Stimulated activated CD8-positive, alpha-beta memory T cell treated with anti-CD3 and anti-CD28 coated beads, Interleukin-15, amount 100 ng/mL, for 48 hours (primary cell): ENCODE results near the gene RALGAPA2.

Source experiments
- DNase-seq, 2 donors: peaks; one replicate each; pipeline ENCODE4 v3.0.0-alpha.2; 2020; ENCODE audit warnings: low read depth in 2 of 2

The RALGAPA2 gene

GRCh38 chr20:20436689-20437088 is 275.8 kb downstream of the RALGAPA2 start:
- no peak for DNase-seq

- no peak for DNase-seq
Observed at GRCh38 chr20:20435453-20435852, 277.0 kb downstream of the RALGAPA2 start.

- DNase-seq: no peak
Observed at GRCh38 chr20:20432618-20433286, 279.7 kb downstream of the RALGAPA2 start.

GRCh38 chr20:20430066-20430465 is 282.4 kb downstream of the RALGAPA2 start:
- DNase-seq: no peak

GRCh38 chr20:20428067-20428466 is 284.4 kb downstream of the RALGAPA2 start:
- DNase-seq: no peak

GRCh38 chr20:20427227-20427864 is 285.1 kb downstream of the RALGAPA2 start:
- DNase-seq: no peak

GRCh38 chr20:20426655-20426907 is 285.9 kb downstream of the RALGAPA2 start:
- DNase-seq: no peak

- no peak for DNase-seq
Observed at GRCh38 chr20:20425823-20426654, 286.4 kb downstream of the RALGAPA2 start.

GRCh38 chr20:20423117-20423516 is 289.3 kb downstream of the RALGAPA2 start:
- no peak for DNase-seq

GRCh38 chr20:20417876-20418676 is 294.4 kb downstream of the RALGAPA2 start:
- DNase-seq: no peak

- DNase-seq: no peak
Observed at GRCh38 chr20:20415321-20415720, 297.1 kb downstream of the RALGAPA2 start.

- no peak for DNase-seq
Observed at GRCh38 chr20:20414640-20415220, 297.7 kb downstream of the RALGAPA2 start.

GRCh38 chr20:20413810-20414281 is 298.6 kb downstream of the RALGAPA2 start:
- no peak for DNase-seq

- peak; percentile 9 to 12 for DNase-seq
Observed at GRCh38 chr20:20412750-20413149, 299.7 kb downstream of the RALGAPA2 start.

GRCh38 chr20:20411836-20412235 is 300.6 kb downstream of the RALGAPA2 start:
- no peak for DNase-seq

- DNase-seq: no peak
Observed at GRCh38 chr20:20411402-20411801, 301.0 kb downstream of the RALGAPA2 start.

- DNase-seq: no peak
Observed at GRCh38 chr20:20410678-20411077, 301.8 kb downstream of the RALGAPA2 start.

GRCh38 chr20:20409331-20409730 is 303.1 kb downstream of the RALGAPA2 start:
- no peak for DNase-seq

GRCh38 chr20:20407891-20408805 is 304.3 kb downstream of the RALGAPA2 start:
- no peak for DNase-seq

- DNase-seq: no peak
Observed at GRCh38 chr20:20406306-20406705, 306.1 kb downstream of the RALGAPA2 start.

GRCh38 chr20:20405623-20406022 is 306.8 kb downstream of the RALGAPA2 start:
- DNase-seq: no peak
